ENCODE measurements around the gene NEK7. TPM values are rescaled to one million over a fixed set of nuclear protein-coding genes. Genes with fewer than 3 reads are reported as not detected.

Gene NEK7
- total RNA-seq, 4 donors from 2014 or later, result 95.7 to 145 (median 132) TPM

DNA sequence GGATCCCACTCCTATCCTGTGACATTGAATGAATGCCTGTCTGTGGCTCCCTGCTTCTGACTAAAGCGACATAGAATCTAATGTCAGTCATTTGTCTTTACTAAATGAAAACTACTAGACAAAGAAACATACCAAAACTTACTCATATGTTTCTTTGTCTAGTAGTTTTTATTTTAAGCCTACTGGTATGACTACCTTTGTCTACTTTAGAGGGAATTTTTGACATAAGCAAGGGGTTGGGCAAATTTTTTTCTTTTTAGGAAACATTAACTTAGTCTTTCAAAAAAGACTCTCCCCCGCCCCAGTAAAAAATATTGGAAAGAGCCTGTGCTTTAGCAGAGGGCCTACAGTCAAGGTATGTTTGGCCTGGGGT is 4.9 kb downstream of the NEK7 start:
- Histone ChIP-seq H3K36me3 (no peaks in the 10 kb centered on the region), H3K27ac (no peak overlapping the region), H3K27me3 (no peaks in the 10 kb centered on the region), H3K4me1 (peaks cover 0 to 13% of the 10 kb centered on the region in 2 donors), H3K9me3 (no peaks in the 10 kb centered on the region), H3K4me3 (no peak overlapping the region)
- TF ChIP-seq, protein P1, sequence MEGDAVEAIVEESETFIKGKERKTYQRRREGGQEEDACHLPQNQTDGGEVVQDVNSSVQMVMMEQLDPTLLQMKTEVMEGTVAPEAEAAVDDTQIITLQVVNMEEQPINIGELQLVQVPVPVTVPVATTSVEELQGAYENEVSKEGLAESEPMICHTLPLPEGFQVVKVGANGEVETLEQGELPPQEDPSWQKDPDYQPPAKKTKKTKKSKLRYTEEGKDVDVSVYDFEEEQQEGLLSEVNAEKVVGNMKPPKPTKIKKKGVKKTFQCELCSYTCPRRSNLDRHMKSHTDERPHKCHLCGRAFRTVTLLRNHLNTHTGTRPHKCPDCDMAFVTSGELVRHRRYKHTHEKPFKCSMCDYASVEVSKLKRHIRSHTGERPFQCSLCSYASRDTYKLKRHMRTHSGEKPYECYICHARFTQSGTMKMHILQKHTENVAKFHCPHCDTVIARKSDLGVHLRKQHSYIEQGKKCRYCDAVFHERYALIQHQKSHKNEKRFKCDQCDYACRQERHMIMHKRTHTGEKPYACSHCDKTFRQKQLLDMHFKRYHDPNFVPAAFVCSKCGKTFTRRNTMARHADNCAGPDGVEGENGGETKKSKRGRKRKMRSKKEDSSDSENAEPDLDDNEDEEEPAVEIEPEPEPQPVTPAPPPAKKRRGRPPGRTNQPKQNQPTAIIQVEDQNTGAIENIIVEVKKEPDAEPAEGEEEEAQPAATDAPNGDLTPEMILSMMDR (IDR thresholded peaks at IDR 0.05), result no peak
- TF ChIP-seq POLR2A (IDR thresholded peaks at IDR 0.05), result no peak
- intact Hi-C loops (cut with DNase I; ENCODE audit: low total_unique reads), result no loop called here
- DNase-seq, result no peak

DNA sequence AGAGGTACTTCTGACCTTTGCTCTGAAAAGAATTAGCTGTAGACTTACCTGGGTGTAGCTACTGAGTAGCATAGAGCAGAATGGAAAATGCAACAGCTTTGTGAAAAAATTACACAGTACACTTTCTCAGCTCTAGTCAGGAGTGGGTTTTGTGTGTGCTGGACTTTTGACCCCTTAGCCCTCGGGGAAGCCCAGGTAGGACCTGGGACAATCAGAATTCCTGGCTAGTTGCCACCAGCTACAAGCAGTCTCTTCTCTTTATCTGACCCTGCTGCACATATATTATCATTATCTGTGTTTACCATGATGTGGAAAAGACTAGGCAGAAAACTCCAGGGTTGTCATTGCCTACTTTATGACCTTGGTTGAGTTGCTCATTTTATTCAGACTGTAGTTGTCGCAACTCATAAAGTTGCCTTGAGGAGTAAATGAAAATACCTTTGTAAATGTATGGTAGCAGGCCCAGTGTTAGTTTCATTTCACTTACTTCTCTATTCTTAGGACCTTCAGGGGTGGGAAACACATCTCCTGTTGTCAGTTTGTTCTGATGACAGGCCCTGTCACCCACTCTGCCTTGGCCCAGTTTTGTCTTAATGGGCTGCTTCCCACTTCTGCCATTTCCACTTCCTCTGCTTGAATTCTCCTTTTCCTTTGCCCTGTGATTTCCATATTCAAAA is 5.4 kb downstream of the NEK7 start:
- H3K27ac ChIP-seq, result no peak overlapping the region

DNA sequence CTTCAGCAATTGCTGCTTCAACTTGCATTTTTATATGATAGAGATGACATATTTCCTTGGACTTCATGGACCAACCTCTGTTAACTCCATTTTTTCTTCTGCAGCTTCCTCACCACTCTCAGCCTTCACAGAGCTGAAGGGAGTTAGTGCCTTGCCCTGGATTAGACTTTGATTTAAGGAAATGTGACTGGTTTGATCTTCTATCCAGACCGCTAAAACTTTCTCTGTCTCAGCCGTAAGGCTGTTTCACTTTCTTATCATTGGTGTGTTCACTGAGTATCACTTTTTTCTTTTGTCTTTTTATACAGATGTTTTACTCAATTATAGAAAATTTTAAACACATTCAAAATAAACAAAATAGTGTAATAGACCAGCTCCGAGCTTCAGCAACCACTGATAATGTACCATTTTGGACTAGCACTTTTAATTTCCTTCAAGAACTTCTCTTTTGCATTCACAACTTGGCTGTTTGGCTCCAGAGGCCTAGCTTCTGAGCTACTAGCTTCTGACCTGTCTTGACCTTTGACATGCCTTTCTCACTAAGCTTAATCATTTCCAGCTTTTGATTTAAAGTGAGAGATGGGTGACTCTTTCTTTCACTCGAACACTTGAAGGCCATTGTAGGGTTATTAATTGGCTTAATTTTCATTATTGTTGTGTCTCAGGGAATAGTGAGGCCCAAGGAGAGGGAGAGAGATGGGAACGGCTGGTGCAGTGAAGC is 9.3 kb downstream of the NEK7 start:
- Histone ChIP-seq H3K27me3 (no peaks in the 10 kb centered on the region), H3K4me3 (no peak overlapping the region), H3K4me1 (peaks cover 0 to 8% of the 10 kb centered on the region in 2 donors), H3K36me3 (no peaks in the 10 kb centered on the region), H3K27ac (no peak overlapping the region), H3K9me3 (no peaks in the 10 kb centered on the region)
- TF ChIP-seq POLR2A (IDR thresholded peaks at IDR 0.05), result no peak
- TF ChIP-seq, protein P1 (IDR thresholded peaks at IDR 0.05), result no peak
- no peak for DNase-seq
- intact Hi-C loops (cut with DNase I; ENCODE audit: low total_unique reads), result no loop called here

More for the DNA sequence above, 5.4 kb downstream of the NEK7 start:
- H3K36me3 ChIP-seq, result no peaks in the 10 kb centered on the region
- H3K4me3 ChIP-seq, result no peak overlapping the region
- DNase-seq, result no peak
- no peaks in the 10 kb centered on the region for H3K9me3 ChIP-seq
- H3K4me1 ChIP-seq, result peaks cover 0 to 13% of the 10 kb centered on the region in 2 donors
- no peak for TF ChIP-seq POLR2A (IDR thresholded peaks at IDR 0.05)
- TF ChIP-seq, protein P1 (IDR thresholded peaks at IDR 0.05), result no peak
- H3K27me3 ChIP-seq, result no peaks in the 10 kb centered on the region
- intact Hi-C loops (cut with DNase I; ENCODE audit: low total_unique reads), result no loop called here

DNA sequence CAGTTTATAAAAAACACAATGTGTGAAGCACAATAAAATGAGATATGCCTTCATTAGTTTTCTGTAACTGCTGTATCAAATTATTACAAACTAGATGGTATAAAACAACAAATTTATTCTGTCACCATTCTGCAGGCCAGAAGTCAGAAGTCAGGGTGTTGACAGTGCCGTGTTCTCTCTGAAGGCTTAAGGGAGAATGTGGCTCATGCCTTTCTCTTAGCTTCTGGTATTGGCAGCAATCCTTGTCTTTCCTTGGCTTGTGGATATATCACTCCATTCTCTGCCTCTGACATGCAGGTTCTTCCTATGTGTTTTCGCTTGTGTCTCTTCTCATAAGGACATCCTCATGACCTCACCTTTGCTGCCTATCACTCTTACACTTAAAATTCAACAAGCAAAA is 10.1 kb downstream of the NEK7 start:
- no peak for DNase-seq
- no peak overlapping the region for H3K4me3 ChIP-seq
- H3K27ac ChIP-seq, result no peak overlapping the region
- H3K36me3 ChIP-seq, result no peaks in the 10 kb centered on the region
- intact Hi-C loops (cut with DNase I; ENCODE audit: low total_unique reads), result no loop called here
- H3K9me3 ChIP-seq, result no peaks in the 10 kb centered on the region
- H3K27me3 ChIP-seq, result no peaks in the 10 kb centered on the region
- no peak for TF ChIP-seq POLR2A (IDR thresholded peaks at IDR 0.05)
- H3K4me1 ChIP-seq, result peaks cover 0 to 7% of the 10 kb centered on the region in 2 donors

DNA sequence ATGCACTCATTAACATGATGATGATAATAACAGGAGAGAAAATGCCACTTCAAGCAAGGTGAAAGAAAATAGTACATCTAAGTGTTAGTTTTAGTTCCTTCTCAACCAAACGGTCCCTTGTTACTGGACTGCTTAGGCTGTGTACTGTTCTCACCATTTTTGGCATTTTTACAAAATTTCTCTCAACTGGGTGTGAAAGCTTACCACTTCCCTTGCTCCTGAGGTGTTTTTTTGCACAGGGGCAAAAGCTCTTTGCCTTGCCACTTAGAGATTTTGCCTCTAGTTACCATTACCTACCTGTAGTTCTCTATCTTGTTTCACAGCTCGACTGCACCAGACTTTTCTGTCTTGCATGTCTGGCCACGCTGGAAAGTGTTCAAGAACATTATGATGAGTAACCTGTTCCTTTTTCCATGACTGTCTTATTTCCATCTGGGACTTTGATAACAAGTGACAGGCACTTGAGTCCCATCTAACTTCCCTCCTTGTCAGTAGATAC is 10.7 kb downstream of the NEK7 start:
- TF ChIP-seq POLR2A (IDR thresholded peaks at IDR 0.05), result no peak
- TF ChIP-seq, protein P1 (IDR thresholded peaks at IDR 0.05), result no peak
- DNase-seq, result no peak
- H3K9me3 ChIP-seq, result no peaks in the 10 kb centered on the region
- H3K27me3 ChIP-seq, result no peaks in the 10 kb centered on the region
- intact Hi-C loops (cut with DNase I; ENCODE audit: low total_unique reads), result no loop called here
- H3K4me3 ChIP-seq, result no peak overlapping the region
- no peak overlapping the region for H3K27ac ChIP-seq
- H3K4me1 ChIP-seq, result peaks cover 0 to 1% of the 10 kb centered on the region in 2 donors
- no peaks in the 10 kb centered on the region for H3K36me3 ChIP-seq

All from uterus (tissue), 4 donors.